NCI-H2227 (cell line): Measurements from ENCODE around the gene RAB40B.

Source experiments
- DNase-seq: peaks from one replicate; lab custom pipeline; 2025; ENCODE audit not compliant: unreplicated experiment; lab: John Stamatoyannopoulos, UW

The RAB40B gene

DNA sequence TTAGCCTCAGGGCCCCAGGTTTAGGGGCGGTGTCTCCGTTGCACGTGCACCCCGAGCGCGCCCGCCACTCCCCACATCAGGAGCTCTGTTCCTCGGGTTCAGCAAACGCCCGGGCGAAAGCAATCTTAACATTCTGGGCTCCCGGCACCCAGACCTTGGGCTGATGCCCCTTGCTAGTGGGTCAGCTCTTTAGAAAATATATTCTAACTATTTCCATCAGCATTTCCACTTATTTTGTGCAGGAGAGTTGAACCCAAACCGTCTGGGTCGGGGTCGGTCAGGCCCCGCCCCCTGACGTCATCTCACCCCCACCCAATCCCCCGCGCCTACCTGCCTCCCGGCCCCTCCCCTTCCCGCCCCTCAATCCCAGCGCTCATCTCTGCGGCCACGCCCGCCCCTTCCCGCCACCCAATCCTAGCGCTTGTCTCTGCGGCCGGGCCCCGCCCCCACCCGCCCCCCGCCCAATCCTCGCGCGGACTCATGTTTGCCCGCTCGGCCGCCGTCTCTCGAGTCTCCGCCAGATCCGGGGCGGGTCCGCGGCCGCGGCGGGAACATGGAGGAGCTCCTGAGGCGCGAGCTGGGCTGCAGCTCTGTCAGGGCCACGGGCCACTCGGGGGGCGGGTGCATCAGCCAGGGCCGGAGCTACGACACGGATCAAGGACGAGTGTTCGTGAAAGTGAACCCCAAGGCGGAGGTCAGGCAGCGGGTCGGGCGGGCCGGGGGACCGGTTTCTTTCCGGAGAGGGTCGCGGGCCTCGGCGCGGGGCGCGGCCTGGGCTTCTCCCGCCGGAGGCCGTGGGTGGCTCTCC lies 17.9 kb upstream of the RAB40B start, which contains the start of gene FN3KRP:
Gene FN3KRP, plus strand, starts transcription at position 504 of the 808 bp plus-strand sequence. Its CDS starts 50 bp downstream, at position 554.
- DNase-seq, result peak; percentile 96

DNA sequence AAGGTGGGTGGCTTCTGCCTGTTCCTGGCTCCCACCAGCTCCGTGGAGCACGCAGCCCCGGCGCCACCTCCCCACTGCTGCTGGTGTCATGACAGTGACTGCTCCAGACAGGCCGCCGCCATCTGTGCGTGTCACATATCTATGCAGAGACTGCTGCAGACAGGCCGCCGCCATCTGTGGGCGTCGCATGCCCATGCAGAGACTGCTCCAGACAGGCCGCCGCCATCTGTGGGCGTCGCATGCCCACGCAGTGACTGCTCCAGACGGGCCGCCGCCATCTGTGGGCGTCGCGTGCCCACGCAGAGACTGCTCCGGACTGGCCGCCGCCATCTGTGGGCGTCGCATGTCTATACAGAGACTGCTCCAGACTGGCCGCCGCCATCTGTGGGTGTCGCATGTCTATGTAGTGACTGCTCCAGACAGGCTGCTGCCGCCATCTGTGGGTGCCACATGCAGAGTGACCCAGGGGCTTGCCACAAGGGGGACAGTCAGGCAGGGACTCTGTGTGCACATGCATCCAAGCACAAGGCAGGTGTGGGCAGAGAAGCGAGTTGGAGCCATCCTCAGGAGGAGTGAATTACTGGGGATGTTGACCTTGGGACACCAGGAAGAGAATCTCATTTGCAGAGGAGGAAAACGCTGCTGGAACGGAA lies 14.7 kb upstream of the RAB40B start:
- no peak for DNase-seq

DNA sequence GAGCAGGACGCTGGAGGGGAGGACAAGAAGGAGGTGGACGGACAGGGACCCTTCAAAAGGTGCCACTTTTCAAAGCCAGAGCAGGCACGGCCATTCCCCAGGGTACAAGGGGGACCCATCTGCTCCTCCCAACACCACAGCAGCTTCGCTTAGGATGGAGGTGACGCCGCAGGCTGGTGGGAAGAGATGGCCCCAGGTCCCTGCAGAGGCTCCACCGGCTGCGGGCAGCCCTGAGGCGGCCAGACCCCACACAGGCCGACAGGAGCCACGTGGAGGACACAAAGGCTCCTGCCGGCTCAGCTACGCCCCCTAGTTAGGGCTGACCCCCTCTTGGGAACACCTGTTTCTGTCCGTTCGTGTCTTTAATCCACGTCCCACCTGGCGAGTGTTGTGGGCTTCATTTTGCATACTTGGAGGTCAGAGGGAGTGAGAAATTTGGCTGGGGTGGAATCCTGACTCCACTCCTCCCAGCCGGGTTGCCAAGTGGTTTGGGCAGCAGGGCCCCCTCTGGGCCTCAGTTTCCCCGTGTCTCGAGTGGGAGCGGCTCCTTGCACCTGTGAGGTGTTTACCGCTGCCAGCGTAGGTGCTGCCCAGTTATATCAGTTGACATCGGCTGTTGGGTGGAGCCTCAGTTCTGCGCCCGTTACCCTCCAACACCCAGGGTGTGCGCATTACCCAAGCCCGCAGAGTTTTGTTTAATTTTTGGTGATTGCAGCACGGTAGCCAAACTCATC lies 12.2 kb upstream of the RAB40B start:
- DNase-seq, result no peak

DNA sequence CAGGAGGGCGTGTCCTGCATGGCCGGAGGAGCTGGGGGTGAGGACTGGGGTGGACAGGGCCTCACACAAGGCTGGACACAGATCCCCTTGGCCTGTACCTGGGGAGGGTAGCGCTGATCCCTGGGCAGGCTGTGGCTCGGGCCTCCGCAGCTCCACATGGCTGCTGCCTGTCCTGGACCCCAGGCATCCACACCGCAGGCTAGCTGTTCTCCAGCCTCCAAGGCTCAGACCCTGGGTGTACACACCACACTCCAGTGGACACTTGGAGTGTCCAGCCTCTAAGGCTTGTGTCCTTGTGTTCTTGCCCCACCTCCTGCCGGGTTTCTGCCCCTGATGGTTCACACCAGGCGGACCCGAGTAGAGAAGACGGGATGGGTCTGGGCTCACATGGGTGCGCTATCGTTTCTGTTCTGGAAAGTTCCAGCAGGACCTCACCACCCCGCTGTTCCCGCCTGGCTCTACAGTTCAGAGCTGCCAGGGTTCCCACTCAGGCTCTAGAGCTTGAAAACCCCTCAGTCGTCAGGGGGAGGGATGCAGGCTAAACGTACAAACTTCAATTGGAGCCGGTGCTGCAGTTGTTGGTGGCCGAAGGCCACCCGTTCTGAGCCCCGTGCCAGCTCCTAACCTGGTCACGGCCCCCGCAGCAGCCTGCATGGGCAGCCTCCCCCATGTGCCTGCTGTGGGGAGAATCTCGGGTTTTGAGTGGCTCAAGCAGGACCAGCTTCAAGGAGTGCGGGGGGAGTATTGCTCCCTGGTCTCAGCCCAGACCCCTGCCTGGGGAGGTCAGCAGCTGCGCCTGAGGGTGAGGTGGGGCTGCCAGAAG lies 11.4 kb upstream of the RAB40B start:
- DNase-seq, result no peak

DNA sequence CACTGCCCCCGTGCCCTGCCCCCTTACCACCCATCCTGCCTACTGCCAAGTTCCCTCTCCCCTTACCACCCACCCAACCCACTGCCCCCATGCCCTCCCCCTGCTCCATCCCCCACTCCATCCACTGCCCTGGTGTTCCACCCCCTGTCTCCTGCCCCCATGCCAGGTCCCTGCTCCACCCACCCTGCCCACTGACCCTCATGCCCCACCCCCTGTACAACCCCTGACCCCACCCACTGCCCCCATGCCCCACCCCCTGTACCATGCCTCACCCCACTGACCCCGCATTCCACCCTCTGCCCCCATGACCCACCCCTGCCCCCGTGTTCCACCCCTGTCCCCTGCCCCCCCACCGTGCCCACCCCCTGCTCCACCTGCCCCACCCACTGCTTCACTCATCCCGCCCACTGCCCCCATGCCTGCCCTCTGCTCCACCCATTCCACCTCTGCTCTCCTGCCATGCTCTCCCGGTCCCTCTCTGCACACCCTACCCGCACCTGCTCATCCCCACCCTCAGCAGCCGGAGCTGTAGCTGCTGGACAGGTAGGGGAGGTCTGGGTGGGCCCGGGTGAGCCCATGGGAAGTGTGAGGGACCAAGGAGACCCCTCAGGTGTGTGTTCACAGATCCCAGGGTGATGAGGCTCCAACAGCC lies 10.7 kb upstream of the RAB40B start:
- DNase-seq, result no peak

DNA sequence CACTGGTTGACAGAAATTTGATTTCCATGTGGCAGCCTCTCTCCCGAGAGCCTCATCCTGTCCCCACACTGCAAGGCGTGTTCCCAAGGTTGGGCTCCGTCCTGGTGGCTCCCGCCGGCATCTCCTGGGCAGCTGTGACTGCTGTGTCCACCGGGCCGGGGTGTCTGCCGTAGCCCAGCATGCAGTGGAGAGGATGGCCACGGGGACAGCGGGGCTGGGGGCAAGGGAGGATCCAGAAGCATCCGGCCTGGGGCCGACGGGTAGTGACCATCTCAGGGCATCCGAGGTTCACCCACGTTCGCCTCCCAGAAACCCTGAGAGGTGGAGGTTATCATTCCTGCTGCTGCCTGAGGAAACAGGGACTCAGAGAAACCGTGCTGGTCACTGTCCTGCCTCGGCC lies 7.3 kb upstream of the RAB40B start:
- DNase-seq, result no peak

DNA sequence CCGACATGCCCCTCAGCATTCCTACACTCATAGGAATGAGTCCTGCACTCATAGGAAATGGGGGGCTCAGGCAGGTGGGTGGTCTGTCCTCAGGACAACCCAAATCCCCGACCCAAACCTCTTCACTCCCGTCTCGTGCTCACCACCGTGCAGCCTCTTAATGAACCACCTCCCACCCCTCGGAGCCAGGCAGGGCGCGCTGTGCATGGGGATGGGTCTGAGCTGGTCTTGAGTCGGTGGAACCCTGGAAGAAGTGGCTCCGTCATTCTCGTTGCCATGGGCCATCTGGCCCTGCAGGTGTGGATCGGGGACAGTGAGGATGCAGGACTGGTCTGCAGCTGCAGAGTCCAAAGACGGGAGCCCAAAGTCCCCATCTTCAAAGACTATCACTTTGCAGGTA lies 6.4 kb upstream of the RAB40B start:
- DNase-seq, result no peak

DNA sequence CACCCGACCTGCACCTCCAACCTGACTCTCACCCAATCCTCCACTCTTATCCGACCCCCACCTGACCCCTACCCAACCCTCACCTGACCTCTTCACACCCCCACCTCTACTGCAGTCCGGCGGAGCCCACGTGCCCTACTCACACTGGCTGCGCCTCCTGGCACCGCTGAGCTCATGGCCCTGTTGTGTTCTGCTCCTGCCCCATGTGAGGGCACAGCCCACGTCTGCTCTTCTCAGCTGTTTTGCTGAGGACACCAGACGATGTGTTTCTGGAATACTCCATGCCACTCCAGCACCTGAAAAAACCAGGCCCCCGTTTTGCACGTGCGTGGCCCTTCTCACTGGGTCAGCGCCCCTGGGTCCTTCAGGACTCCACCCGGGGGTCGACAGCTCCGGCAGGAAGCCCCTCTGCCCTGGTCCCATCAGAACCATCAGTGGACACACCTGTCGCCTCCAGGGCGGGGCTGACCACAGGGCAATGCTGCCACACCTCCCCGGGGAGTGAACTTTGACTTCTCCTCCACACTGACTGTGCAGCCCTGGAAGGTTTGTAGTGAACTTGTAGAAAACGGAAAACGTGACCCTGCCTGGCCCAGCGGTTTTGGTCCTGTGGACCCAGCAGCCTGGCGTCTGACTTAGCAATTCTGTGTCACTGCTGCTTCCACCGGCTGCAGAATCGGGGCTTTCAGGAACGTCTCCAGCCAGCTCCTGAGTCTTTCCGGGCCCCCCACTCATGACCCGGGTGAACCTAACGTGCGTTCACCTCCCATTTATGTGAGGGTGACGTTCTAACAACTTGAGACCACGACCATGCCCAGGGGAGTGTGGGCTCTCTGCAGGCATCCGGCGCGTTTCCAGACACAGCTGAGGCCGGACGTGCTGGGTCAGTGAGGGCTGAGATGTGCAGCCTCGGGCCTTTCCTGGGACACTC lies 5.7 kb upstream of the RAB40B start:
- no peak for DNase-seq

DNA sequence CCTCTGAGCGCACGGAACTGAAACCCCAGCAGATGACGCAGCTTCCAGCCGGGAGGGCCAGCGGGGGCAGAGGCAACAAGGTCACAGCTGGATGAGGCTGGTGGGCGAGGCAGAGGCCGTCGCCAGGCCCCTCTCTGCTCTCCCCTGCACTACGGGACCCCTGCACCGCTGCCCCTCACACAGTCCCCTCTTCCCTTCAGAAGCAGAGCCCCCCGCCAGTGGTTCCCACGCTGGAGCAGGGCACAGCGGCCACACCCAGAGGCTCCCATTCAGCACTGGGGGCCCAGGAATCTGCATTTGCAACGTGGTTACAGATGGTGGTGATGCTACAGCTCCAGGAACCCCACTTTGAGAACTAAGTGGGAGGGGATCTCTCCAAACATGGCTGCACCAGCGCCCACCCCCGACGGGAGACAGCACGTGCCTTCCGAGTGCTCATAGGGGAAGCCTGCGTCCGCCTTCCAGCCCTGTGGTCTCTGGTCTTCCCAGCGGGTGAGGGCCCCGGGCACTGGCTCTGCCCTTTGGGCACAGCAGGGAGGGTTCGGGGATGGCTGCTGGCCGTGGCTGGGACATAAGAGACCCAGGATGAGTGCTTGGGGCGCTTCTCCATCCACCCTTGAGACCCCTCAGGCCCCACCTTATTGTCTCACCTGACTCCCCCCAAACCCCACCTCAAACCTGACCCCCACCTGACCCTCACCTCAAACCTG lies 4.7 kb upstream of the RAB40B start:
- DNase-seq, result no peak

DNA sequence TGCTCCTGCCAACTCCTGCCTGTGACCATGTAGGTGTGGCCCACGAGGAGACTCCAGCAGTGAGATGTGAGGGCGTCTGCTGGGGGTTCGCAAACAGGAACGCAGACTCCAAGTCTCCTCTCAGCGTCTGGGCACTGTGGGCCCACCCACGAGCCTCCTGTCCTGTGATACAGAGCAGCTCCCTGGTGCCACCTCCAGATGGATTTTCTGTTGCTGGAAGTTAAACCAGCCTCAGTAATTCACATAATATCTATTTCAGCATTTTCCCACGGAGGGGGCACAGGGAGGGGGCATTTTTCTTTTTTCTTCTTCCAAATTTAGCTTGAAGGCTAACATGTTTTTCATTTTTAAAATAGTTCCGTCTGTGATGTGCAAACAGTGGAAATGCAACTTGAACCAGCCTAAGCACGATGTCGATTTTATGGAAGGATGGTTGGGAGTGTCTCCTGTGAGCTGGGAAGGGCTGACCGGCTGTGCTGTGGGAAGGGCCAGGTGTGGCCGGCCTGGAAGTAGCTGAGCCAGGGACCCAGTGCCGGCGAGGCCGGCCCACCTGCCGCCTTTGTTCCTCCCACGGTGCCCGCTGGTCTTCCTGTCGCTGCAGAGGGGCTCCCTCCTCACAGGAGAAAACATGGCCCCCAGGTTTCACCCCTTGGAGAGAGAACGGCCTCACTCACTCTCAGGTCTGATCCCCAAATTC lies 3.9 kb upstream of the RAB40B start:
- no peak for DNase-seq

DNA sequence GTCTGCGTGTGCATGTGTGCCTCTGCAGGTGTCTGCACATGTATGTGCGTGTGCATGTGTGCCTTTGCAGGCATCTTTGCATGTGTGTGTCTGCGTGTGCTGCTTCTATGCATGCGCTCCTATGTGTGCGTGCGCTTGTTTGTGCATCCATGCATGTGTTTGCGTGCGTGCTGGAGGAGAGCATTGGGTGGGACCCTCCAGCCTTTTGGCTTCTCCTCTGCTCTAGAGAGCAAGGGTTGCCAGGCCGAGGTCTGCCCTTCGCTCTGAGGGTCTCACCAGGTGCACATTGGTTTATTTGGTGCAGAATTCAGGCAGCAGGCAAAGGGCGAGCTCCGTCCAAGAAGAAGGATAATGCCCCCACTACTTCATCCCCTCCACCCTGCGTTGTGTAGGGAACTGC lies 1.1 kb upstream of the RAB40B start:
- DNase-seq, result no peak

DNA sequence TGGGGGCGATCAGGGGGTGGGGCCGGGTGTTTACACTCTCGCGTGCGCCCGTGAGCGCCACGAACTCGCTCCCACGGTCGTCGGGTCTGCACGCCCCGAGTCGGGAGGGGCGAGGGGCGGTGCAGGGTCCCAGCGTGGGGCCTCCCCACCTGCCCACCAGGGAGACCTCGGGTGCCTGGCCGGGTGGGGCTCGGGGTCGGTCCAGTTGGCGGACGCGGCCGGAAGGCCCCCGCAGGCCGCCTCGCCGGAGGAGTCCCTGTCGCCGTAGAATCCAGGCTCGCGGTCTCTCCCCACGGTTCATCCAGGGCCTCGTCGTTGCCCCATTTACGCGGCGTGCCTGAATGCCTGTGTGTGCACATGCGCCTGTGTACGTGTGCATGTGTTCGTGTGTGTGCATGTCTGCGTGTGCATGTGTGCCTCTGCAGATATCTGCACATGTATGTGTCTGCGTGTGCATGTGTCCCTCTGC lies 510 bp upstream of the RAB40B start:
- DNase-seq, result no peak

DNA sequence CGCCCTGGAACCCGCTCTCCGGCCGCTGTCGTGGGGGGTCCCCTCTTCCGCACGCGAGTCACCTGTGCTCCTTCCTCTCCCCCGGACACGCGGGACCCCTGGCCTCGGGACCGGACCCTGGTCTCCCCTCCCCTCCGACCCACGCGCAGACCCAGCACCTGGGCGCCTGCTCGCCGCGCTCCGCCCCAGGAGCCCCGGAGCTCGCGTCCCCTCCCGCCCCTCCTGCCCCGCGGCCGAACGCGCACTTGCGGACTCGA lies 762 bp downstream of the RAB40B start:
- no peak for DNase-seq

DNA sequence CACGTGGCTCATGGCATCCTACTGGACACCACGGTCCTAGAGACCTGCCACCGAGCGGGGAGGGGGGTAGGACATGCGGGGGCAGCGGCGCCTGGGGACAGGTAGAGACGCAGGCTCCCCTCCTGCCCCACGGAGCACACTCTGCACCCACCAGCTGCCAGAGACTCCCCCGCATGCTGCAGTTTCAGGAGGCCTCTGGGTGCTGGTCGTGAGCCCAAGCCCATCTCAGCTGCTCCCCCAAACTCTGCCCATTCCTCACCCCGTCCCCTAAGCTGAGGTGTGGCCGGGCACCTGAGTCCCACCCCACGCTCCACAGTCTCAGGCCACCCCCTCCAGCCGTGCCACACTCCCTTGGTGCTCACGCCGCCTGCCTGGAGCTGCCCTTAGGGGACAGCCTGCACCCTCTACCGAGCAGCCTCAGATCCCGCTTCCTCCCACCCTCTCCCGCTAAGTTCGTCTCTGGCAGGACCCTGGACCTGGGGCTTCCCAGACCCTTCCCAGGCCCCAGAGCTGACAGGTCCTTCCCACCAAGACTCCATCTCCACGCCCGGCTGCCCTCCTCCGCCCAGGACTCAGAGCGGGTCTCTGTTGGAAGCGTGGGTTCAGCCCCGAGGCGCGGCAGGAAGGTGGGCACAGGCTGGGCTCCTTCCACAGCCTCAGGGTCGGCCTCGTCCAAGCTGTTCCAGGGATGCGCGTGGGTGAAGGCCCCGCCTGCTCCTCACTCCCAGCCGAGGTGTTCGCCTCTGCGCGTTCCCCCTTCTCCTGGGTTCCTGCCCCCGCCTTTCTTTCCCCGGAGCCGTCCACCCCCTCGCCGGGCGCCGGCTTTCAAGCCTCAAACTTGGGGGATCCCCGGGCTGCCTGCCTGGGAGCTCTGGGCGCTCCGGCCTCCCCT lies 1.3 kb downstream of the RAB40B start:
- DNase-seq, result no peak

DNA sequence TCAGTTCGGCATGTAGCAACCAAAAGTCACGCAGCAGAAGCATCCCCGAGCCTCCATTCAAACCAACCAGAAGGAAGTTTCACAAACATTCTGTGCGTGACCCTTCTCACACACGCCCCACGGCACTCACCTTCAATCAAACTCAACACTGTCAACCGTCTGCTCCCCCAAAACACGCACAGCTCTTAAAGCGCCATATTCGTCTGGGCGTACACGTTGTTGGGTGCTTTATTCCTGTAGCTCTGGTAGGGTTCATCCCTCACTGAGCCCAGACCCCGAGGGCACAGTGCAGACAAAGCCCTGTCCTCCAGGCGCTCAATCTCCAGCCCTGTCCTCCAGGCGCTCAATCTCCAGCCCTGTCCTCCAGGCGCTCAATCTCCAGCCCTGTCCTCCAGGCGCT lies 2.2 kb downstream of the RAB40B start:
- DNase-seq, result no peak

DNA sequence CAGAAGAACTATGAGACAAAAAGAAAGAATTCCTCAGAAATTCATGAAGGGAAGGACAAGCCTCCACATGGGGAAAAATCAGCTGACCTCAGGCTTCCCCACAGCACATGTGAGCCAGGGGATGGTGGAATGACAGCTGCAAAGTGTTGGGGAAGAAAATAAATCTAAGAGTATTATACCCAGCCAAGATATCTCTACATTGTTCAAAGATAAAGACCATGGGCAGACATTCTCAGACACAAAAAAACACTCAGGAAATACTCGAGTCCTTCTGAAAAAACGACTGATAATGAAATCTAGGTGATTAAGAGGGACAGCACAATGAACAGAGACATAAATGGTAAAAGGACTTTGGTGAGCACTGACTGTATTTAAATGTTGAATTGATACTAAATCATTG lies 3.9 kb downstream of the RAB40B start:
- DNase-seq, result no peak

DNA sequence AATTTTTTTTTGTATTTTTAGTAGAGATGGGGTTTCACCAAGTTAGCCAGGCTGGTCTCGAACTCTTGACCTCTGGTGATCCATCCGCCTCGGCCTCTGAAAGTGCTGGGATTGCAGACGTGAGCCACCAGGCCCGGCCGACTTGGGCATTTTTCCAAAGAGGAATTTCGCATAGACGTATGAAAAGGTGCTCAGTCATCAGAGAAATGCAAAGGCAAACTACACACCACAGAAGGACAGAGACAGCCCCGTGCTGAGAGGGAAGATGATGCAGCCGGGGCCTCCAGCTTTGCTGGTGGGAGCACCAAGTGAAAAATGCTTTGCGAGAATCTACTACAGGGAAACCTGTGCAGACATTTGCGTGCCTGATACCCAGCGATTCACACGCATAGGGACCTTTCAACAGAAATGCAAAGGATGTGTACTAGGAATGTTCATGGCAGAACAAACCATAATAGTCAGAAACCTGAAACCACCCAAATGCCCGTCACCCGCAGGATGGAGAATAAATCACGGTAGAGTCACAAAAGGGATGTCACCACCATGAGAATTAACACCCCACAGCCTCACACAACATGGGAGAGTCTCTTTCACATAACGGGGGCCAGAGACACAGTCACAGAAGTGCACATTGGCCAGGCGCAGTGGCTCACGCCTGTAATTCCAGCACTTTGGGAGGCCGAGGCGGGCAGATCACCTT lies 5.2 kb downstream of the RAB40B start:
- no peak for DNase-seq
